OCI-LY3 (cell line): ENCODE measurements around the gene CCDC40.

Source experiments
- H2AFZ ChIP-seq: fragments of 200-600, 300-600 bp; shearing (Covaris generic); 2 replicates; pipeline ENCODE4 v1.6.0; 2014; ENCODE audit warnings: antibody characterized with exemption, low read depth, low read length
- H3K27ac ChIP-seq: fragments of 200-600, 300-600 bp; sonication (generic); 2 replicates; pipeline ENCODE4 v1.5.1; 2014; ENCODE audit warnings: mild to moderate bottlenecking, low read length, moderate library complexity, mixed read lengths
- H3K27me3 ChIP-seq: fragments of 200-600, 300-600 bp; sonication (generic); 2 replicates; pipeline ENCODE4 v1.6.1; 2014; ENCODE audit warnings: low read depth, low read length, mixed read lengths
- H3K36me3 ChIP-seq: fragments of 200-600, 300-600 bp; sonication (generic); replicated peaks from 2 replicates; pipeline ENCODE3; 2014; ENCODE audit warnings: low read depth, low read length, mixed read lengths
- H3K4me1 ChIP-seq: fragments of 300-600, 200-600 bp; sonication (generic); 2 replicates; pipeline ENCODE4 v1.6.1; 2014; ENCODE audit warnings: low read length, mixed read lengths
- H3K4me2 ChIP-seq: fragments of 200-600, 300-600 bp; sonication (generic); 2 replicates; pipeline ENCODE4 v1.6.1; 2014; ENCODE audit warnings: low read length, mixed read lengths
- H3K4me3 ChIP-seq: fragments of 300-600, 200-600 bp; sonication (generic); 2 replicates; pipeline ENCODE4 v1.5.1; 2014; ENCODE audit warnings: antibody characterized with exemption, mild to moderate bottlenecking, low read length, moderate library complexity
- H3K79me2 ChIP-seq: fragments of 300-600, 200-600 bp; shearing (Covaris generic); 2 replicates; pipeline ENCODE4 v1.6.1; 2014; ENCODE audit warnings: mild to moderate bottlenecking, low read length, mixed read lengths
- H3K9ac ChIP-seq: fragments of 300-600, 200-600 bp; shearing (Covaris generic); 2 replicates; pipeline ENCODE4 v1.6.0; 2014; ENCODE audit warnings: mild to moderate bottlenecking, low read length, moderate library complexity
- H3K9me3 ChIP-seq: fragments of 200-600, 300-600 bp; shearing (Covaris generic); 2 replicates; pipeline ENCODE4 v1.6.1; 2014; ENCODE audit warnings: low read length, mixed read lengths; ENCODE audit not compliant: insufficient read depth
- H4K20me1 ChIP-seq: fragments of 200-600, 300-600 bp; sonication (generic); 2 replicates; pipeline ENCODE4 v1.6.1; 2016; ENCODE audit warnings: low read length, mixed read lengths; ENCODE audit not compliant: insufficient read depth
- EZH2phosphoT487 ChIP-seq: fragments of 200-600 bp; shearing (Covaris generic); IDR thresholded peaks from 2 replicates; pipeline ENCODE4 v1.6.1; 2018; ENCODE audit warnings: antibody characterized with exemption, mixed run types, low read depth
- TF ChIP-seq, protein P1 (sequence below): fragments of 200-600, 300-600 bp; sonication (generic); IDR thresholded peaks from 2 replicates; pipeline ENCODE4 v1.5.1; 2014; ENCODE audit warnings: antibody characterized with exemption, low read length, low read depth

Gene CCDC40

DNA sequence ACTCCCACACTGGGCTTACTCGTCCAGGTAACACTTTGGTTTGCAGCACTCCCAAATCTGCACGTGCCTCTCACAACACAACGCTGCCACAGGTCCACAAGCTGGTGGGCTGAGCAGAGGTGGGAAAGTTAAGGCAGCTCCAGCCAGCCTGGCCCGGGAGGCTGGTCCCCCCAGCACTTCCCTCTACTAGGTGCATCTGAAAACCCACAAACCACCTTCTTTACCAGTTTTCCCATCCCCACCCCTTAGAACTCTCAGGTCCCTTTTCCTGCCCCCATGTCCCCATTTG lies 63.5 kb downstream of the CCDC40 start:
- Histone ChIP-seq H3K4me3 (peak overlapping the region; percentile 82), H3K4me2 (peak overlapping the region; percentile 98)
- TF ChIP-seq, protein P1, sequence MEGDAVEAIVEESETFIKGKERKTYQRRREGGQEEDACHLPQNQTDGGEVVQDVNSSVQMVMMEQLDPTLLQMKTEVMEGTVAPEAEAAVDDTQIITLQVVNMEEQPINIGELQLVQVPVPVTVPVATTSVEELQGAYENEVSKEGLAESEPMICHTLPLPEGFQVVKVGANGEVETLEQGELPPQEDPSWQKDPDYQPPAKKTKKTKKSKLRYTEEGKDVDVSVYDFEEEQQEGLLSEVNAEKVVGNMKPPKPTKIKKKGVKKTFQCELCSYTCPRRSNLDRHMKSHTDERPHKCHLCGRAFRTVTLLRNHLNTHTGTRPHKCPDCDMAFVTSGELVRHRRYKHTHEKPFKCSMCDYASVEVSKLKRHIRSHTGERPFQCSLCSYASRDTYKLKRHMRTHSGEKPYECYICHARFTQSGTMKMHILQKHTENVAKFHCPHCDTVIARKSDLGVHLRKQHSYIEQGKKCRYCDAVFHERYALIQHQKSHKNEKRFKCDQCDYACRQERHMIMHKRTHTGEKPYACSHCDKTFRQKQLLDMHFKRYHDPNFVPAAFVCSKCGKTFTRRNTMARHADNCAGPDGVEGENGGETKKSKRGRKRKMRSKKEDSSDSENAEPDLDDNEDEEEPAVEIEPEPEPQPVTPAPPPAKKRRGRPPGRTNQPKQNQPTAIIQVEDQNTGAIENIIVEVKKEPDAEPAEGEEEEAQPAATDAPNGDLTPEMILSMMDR = no peak
- TF ChIP-seq EZH2phosphoT487 = no peak

DNA sequence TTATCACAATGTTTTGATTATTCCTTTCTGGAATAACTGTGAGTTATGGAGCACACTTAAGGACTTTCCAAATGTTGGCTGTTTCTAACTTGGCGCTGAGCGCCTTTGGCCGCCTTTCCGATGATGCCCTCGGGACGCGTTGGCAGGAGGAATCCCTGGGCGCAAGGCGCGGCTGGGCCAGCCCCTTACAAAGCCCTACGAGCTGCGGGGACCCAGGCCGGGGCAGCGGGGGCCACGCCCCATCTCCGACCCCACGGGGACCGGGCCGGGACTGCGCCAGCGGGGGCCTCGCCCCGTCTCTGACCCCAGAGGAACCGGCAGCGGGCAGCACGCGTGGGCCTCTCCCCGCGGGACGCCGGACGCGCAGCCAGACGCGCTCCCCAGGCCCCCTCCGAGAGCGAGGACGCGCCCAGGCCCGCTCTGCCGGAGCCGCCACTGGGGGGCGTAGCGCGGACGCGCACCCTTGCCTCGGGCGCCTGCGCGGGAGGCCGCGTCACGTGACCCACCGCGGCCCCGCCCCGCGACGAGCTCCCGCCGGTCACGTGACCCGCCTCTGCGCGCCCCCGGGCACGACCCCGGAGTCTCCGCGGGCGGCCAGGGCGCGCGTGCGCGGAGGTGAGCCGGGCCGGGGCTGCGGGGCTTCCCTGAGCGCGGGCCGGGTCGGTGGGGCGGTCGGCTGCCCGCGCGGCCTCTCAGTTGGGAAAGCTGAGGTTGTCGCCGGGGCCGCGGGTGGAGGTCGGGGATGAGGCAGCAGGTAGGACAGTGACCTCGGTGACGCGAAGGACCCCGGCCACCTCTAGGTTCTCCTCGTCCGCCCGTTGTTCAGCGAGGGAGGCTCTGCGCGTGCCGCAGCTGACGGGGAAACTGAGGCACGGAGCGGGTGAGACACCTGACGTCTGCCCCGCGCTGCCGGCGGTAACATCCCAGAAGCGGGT lies 64.8 kb downstream of the CCDC40 start, which contains the start of gene GAA:
GAA (plus strand) TSS at position 571 of the 935 bp plus-strand sequence. CDS start 3,006 bp downstream, outside the sequence.
- Histone ChIP-seq H3K9me3 (no peaks in the 10 kb centered on the region), H3K4me1 (peaks cover 17% of the 10 kb centered on the region), H3K36me3 (no peaks in the 10 kb centered on the region), H3K27me3 (no peaks in the 10 kb centered on the region), H3K27ac (peak within 1 kb of the TSS; percentile 28; the same call in 1 of the 2 replicates), H3K4me3 (peak within 1 kb of the TSS; percentile 96), H3K4me2 (peak within 1 kb of the TSS; percentile 98), H3K79me2 (peaks cover 11% of the 10 kb centered on the region), H3K9ac (peak within 1 kb of the TSS; percentile 90), H4K20me1 (no peaks in the 10 kb centered on the region), H2AFZ (peak within 1 kb of the TSS; percentile 64)
- TF ChIP-seq, protein P1 = peak; percentile 67
- no peak for TF ChIP-seq EZH2phosphoT487

More for the DNA sequence above, 63.5 kb downstream of the CCDC40 start:
- Histone ChIP-seq H3K27me3 (no peaks in the 10 kb centered on the region), H4K20me1 (no peaks in the 10 kb centered on the region), H3K4me1 (peaks cover 17% of the 10 kb centered on the region), H2AFZ (peak overlapping the region; percentile 18; the same call in 1 of the 2 replicates), H3K9ac (no peak overlapping the region), H3K27ac (no peak overlapping the region), H3K9me3 (no peaks in the 10 kb centered on the region), H3K36me3 (no peaks in the 10 kb centered on the region), H3K79me2 (peaks cover 11% of the 10 kb centered on the region)

DNA sequence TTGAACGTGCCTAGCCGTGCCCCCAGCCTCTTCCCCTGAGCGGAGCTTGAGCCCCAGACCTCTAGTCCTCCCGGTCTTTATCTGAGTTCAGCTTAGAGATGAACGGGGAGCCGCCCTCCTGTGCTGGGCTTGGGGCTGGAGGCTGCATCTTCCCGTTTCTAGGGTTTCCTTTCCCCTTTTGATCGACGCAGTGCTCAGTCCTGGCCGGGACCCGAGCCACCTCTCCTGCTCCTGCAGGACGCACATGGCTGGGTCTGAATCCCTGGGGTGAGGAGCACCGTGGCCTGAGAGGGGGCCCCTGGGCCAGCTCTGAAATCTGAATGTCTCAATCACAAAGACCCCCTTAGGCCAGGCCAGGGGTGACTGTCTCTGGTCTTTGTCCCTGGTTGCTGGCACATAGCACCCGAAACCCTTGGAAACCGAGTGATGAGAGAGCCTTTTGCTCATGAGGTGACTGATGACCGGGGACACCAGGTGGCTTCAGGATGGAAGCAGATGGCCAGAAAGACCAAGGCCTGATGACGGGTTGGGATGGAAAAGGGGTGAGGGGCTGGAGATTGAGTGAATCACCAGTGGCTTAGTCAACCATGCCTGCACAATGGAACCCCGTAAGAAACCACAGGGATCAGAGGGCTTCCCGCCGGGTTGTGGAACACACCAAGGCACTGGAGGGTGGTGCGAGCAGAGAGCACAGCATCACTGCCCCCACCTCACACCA lies 65.7 kb downstream of the CCDC40 start:
- Histone ChIP-seq H3K4me1 (peaks cover 17% of the 10 kb centered on the region), H3K4me2 (peak overlapping the region; percentile 95), H3K4me3 (peak overlapping the region; percentile 96), H3K36me3 (no peaks in the 10 kb centered on the region), H3K27ac (peak overlapping the region; percentile 28; the same call in 1 of the 2 replicates), H4K20me1 (no peaks in the 10 kb centered on the region), H3K9ac (peak overlapping the region; percentile 90), H3K9me3 (no peaks in the 10 kb centered on the region), H3K27me3 (no peaks in the 10 kb centered on the region), H2AFZ (peak overlapping the region; percentile 52; the same call in 1 of the 2 replicates), H3K79me2 (peaks cover 11% of the 10 kb centered on the region)
- TF ChIP-seq, protein P1 = no peak
